GM18499 (cell line): ENCODE results near the gene OR2AE1.

Experiments
- ATAC-seq: cut with Tn5 transposase; IDR thresholded peaks from one replicate; pipeline ENCODE4 v1.9.1; 2021; ENCODE audit warnings: moderate number of reproducible peaks; ENCODE audit not compliant: insufficient read depth, unreplicated experiment

OR2AE1 gene

GRCh38 chr7:99863847-99864440 lies 12.9 kb downstream of the OR2AE1 start:
- no peak for ATAC-seq

DNA sequence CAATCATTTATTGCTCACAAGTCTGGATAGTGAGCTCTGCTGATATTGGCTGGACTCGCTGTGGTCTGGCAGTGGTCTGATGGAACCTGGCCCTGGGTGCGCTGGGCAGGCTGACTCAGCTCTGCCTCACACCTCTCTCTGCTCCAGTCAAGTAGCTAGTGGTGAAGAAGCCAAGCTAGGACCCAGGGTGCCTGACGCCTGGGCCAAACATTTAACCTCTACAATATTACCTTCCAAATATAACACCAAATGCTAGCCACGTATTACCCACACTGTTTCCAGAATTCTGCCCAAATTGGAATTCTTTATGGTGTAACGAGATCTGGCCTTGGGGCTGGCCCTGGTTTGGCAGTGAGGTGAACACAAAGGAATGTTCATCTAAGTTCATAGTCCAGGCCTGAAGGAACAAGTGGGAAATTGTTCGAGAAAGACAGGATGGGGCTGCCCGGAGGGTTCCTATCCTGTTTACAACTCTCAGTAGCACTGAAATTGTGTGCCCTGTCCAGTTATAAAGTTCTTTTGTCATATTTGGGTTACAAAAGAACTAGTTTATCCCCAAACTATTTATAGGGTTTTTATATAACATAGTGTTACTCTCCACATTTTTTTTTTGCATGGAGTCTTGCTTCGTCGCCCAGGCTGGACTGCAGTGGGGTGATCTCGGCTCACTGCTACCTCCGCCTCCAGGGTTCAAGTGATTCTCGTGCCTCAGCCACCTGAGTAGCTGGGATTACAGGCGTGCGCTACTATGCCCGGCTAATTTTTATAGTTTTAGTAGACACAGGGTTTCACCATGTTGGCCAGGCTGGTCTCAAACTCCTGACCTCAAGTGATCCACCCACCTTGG lies 16.3 kb downstream of the OR2AE1 start:
- no peak for ATAC-seq

- no peak for ATAC-seq
These were observed 21.6 kb downstream of the OR2AE1 start for GRCh38 chr7:99855236-99855635.

DNA sequence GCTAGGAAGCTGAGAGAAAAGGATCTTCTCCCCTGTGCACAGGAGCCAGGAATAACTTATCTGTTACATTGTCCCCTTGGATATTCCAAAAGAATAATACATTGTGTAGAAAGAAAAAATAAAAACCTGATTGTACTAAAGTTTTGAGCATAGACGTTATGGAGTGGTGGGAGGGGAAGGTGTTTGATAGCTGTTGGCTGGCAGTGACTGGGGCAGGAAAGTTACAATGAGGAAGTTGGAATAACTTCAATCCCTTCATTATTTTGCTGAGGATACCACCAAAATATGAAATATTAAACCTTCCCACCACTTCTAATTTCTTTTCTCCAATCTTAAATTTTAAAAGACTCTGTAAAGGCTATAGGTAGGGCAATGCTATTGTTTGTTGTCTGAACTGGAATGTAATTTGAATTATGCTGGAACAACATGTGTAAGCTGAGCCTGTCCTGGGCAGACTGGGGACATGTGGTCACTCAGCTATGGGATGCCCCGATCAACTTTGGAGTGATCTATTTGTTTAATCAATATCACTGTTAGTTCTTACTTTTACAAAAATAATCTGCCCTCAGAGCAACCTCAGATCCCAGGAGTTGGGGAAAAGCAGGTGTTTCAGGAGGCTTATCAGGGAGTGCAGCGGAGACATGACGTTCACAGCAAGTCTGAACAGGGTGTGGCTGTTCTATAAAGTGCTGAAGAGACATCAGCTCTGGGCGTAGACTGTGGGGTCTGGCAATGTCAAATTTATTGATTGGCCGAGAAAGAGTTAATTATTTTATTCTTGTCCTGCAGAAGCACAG lies 28.2 kb downstream of the OR2AE1 start:
- no peak for ATAC-seq

GRCh38 chr7:99844328-99844727 lies 32.5 kb downstream of the OR2AE1 start:
- no peak for ATAC-seq

DNA sequence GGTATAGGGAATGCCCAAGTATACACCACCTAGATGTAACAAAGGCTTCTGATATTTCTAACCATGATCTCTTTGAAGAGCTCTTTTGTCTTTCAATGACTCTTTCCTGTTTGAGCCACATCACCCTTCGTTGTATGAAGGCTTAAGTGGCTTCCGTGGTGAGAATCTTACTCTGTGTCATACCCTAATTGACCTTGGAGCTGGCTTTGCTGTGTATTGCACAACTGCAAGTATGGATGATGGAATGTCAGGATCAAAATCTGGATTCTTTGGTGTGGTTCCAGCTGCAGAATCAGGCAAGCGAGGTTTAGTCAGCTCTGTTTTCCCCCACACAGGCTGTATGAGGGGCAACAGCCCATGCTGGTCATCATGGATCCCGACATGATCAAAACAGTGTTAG lies 33.0 kb downstream of the OR2AE1 start:
- no peak for ATAC-seq

GRCh38 chr7:99842926-99843325 lies 33.9 kb downstream of the OR2AE1 start:
- ATAC-seq = no peak

- no peak for ATAC-seq
These were observed 36.5 kb downstream of the OR2AE1 start for GRCh38 chr7:99840136-99840869.

GRCh38 chr7:99839287-99840021 lies 37.4 kb downstream of the OR2AE1 start:
- no peak for ATAC-seq

- ATAC-seq = no peak
These were observed 39.0 kb downstream of the OR2AE1 start for GRCh38 chr7:99837649-99838361.

DNA sequence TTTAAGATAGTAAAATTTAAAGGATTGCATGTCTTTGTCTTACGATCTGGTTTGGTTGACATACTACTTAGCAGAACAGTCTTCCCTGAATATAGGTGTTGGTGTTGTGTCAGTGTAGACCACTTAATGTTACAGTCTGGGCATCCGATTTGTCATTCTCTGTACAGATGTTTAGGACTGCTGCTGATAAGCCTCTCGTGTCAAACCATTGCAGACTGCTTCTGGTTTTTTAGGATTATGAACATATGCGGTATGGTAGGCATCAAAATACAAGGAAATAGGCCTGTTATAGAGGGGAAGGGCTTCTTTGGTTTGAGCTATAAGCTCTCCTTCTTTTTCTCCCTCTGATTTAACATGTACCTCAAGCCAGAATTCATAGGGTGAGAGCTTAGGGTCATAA lies 41.6 kb downstream of the OR2AE1 start:
- ATAC-seq = no peak

GRCh38 chr7:99834382-99834781 lies 42.5 kb downstream of the OR2AE1 start:
- ATAC-seq = no peak

DNA sequence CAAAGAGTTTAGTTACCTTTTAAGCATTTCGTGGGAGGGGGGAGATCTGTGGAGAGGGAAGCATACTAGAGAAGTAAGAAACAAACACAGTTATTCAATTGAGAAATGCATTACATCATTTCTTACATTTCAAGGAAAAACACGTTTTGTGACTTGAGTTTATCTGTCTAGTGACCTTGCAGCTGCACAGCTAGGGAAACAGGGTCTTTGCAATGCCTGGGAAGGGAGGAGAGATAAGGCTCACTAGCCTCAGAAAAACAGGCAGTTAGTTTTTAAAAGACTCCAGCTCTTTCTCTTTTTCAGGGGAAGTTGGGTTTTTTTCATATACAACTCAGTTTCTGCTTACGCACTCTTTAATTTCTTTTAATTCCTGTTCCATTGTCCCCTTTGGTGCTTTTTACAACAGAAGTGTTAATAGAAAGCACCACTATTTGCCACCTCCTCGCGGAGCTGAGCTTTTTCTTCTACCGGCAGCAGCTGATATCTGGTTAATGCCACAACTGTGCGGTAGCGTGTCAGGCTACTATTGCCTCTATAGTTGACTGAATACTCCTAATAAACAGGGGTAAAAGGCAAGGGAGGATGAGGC lies 43.5 kb downstream of the OR2AE1 start:
- no peak for ATAC-seq

DNA sequence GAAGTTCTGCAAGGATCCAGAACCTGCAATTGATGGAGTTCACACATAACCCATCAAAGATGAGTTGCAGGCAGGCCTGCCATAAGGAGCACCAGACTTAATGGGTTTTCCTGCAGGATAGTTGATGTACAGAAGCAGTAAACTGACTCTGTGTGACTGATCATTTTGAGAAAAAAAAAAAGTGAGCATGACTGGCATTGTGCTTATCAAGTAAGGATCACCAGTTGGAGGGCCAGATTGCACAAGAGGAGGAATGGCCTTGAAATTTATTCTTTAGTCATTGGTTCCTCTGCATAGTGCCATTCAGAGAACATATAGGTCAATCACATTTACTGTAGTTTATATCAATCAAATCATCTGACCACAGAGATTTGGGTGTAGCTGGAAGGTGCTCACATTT lies 45.2 kb downstream of the OR2AE1 start:
- ATAC-seq = no peak

GRCh38 chr7:99829524-99830160 lies 47.2 kb downstream of the OR2AE1 start:
- ATAC-seq = no peak

- ATAC-seq = no peak
These were observed 48.0 kb downstream of the OR2AE1 start for GRCh38 chr7:99828811-99829210.

DNA sequence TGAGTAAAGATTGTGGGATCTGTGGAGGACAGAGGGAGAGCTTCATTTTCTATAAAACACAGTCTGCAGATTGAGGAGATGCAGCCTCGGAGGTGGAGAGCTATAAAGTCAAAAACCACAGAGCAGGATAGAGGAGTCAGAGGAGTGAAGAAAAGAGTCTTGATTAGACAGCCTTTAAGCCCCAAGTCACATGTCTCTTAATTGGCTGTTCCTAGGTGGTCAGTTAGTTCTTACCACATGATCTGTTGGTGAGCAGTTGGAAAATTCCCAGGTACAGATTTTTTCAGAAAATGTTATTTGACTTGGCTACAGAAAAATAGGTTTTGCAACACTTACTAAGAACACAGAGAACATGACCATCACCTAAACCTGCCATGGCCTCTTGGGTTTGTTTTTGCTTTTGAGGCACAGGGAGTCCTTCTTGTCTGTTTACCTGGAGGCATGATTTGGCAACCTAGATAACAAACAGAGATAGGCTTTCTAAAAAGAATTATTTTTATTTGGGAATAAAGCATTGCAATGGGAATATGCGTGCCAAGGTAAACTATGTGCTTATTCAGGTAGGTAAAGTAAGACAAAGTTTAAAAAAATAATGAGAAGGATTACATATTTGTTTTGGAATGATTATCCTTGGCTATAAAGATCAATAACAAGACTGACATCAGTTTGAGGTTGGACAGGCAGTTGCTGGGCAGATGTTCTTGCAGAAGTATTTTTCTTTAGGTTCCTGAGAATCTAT lies 49.6 kb downstream of the OR2AE1 start:
- ATAC-seq = no peak
